Raji (cell line): ENCODE measurements around the gene LILRA5.

Experiments
- POLR2A ChIP-seq: IDR thresholded peaks from 2 replicates; pipeline ENCODE4 v1.6.1; 2011; ENCODE audit warnings: low read depth, low read length, control low read depth; ENCODE audit not compliant: insufficient read depth

LILRA5 gene

GRCh38 chr19:54311486-54311885 is 1.5 kb downstream of the LILRA5 start:
- no peak for TF ChIP-seq POLR2A

- no peak for TF ChIP-seq POLR2A
Observed at GRCh38 chr19:54310543-54310942, 2.4 kb downstream of the LILRA5 start.

DNA sequence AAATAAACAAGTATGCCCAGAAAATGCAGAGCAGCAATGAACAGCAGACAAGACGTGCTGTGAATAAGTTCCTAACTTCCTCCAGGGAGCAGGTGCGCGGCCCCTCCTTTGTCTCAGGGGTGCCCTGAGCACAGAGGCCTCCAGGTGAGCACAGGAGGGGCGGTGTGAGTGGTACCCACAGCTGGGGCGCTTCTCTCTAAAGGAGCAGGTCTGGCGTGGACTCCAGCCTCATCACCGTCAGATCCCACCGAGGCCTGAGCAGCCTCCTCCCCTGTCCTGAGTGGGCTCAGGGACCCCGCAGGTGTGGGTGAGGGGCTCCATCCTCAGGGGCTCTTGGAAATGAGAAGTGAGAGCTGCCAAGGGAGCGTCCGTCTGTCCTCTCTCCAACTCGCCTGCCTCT is 3.2 kb downstream of the LILRA5 start:
- TF ChIP-seq POLR2A = no peak

- no peak for TF ChIP-seq POLR2A
Observed at GRCh38 chr19:54307389-54308020, 5.5 kb downstream of the LILRA5 start.

DNA sequence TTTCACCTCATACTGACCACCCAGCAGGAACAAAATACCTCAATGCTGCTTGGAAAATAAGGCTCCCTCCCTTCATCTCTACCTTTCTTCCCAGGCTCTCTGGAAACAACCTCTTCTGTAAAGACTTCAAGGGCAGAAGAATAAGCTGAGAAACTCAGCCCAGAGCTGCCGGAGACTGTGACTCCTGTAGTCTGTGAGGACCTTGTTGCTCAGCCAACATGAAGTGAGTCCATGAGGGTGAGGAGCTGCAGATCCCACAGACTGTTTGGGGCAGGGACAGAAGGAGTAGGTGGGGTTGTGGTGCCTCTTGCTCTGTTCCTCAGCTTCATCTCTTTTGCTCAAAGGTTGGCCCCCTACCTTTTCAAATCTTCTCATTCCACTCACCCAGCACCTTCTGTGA is 7.8 kb downstream of the LILRA5 start:
- no peak for TF ChIP-seq POLR2A

- TF ChIP-seq POLR2A = no peak
Observed at GRCh38 chr19:54302257-54302656, 10.7 kb downstream of the LILRA5 start.

- TF ChIP-seq POLR2A = no peak
Observed at GRCh38 chr19:54299515-54299914, 13.5 kb downstream of the LILRA5 start.

- no peak for TF ChIP-seq POLR2A
Observed at GRCh38 chr19:54299126-54299498, 13.9 kb downstream of the LILRA5 start.

DNA sequence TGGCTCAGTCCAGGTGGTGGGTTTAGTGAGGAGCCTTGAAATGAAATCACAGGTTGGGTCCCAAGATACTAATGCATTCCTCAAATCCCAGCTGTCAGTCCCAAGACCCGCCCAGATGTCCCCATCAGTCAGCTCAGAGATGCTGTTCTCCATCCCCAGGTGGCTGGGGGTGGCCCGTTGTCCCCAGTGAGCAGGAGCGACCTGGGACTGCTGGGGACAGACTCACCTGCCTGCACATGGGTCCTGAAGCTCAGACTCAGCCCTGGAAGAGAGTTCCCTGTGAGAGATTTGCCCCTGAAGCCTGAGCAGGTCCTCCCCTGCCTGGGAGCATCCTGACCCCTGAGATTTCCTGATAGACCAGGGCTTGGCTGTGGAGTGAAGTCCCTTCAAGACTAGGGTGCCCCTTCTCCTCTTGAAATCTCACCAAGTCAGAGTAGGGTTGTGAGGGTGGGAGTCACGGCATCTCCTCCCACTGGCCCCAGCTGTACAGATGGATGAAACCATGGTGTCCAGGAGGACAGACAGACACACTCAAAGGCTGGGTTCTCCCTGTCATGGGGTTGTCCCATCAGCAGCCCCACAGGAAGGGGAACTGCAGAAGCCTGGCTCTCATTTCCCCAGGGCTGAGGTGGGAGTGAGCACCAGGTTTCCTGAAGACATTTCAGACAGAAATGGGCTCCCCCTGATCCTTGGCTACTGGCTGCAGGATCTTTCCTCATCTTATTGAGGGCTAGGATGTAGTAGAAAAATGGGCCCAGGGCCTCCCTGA is 14.4 kb downstream of the LILRA5 start:
- no peak for TF ChIP-seq POLR2A

DNA sequence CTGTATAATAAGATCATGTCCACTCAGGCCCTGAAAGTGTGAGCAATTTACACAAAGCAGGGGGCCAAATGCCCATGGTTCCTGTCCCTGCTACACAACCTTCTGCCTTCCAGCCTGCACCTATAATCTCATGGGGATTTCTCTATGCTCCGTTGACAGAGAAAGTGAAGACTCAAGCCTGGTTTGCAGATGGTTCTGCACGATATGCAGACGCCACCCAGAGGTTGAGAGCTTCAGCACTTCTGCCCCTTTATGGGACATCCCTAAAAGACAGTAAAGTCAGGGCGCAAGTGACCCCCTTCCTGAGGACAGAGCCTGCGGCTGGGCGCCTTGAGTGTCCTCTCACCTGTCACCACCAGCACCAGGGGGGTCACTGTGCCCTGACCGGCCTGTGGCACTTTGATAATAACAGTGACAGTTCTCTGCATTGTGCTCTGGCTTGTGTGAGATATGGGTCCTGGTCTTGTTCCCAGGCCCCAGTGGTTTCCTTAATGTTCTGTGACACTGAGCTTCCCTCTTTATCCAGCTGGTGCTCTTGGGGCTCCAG is 15.1 kb downstream of the LILRA5 start:
- no peak for TF ChIP-seq POLR2A

- TF ChIP-seq POLR2A = no peak
Observed at GRCh38 chr19:54294539-54294938, 18.4 kb downstream of the LILRA5 start.

- no peak for TF ChIP-seq POLR2A
Observed at GRCh38 chr19:54287456-54287855, 25.5 kb downstream of the LILRA5 start.

- TF ChIP-seq POLR2A = no peak
Observed at GRCh38 chr19:54282686-54283470, 30.1 kb downstream of the LILRA5 start.

DNA sequence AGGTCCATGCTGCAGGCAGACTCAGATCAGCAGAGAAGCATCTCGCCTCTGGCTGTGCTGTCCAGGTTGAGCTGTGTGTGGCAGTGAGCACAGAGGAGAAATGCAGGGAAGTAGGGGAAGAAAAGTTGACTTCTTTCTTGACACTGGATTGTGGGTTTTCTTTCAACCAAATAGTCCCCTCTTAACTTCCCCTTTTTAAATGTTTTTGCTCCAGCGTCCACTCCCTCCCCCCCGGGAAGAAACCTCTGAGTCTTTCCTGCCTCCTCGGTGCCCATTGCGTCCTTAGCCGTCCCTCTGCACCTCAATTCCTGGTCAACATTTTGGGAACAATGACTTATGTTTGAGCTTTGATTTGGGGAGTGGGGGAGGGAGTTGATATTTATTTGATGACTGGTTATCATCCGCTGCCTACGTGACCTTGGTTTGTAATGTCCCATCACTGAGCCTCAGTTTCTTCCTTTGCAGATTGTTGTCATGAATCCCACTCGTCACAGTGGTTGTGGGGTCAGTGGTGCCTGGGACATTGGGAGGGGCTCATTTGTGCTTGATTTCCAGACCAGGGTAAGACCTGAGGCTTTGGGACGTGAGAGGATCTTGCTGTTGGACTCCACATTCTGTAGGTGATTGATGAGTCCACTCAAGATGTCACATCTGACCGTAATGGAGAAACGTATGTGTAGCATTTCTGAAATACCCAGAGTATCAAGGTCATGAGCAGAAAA is 31.8 kb downstream of the LILRA5 start, which contains the start of gene LILRB2:
Gene LILRB2 (minus strand): TSS at position 104 of the 722 bp plus-strand sequence. CDS start 614 bp downstream, outside the sequence.
- TF ChIP-seq POLR2A = no peak
